ENCODE data around the gene SOWAHB. TPM values are rescaled to one million over a fixed set of nuclear protein-coding genes. Genes with fewer than 3 reads are reported as not detected.

Gene SOWAHB
- total RNA-seq, 3 donors from 2014 or later (not counting 1 experiment from before 2014, with no cell fraction given): not detected

DNA sequence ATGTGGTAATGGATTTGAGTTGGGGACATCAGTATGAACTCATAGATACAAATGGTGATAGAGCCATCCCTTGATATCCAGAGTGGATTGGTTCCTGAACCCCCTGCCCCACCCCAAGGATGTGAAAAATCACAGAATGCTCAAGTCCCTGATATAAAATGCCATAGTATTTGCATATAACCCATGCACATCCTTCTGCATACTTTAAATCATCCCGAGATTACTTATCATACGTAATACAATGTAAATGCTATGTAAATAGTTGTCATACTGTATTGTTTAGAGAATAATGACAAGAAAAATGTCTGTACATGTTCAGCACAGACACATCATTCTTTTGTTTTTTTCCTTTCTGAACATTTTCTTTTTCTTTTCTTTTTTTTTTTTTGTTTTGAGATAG, 32.7 kb upstream of the SOWAHB start:
- H3K9me3 ChIP-seq (ENCODE audit: control insufficient read depth, insufficient read depth, low read length): no peaks in the 10 kb centered on the region
- intact Hi-C loops (cut with micrococcal nuclease): no loop called here
- ATAC-seq (no peak), DNase-seq (no peak)
- no CpG with 5 or more reads among the region's 2 CpGs for WGBS (ENCODE audit: insufficient coverage)
- H3K4me3 ChIP-seq (ENCODE audit: low read length): no peak overlapping the region
- no peaks in the 10 kb centered on the region for H3K36me3 Mint-ChIP-seq
- H3K4me3 Mint-ChIP-seq: no peak overlapping the region
- no peak overlapping the region for H3K27ac ChIP-seq (ENCODE audit: low read length)
- TF ChIP-seq, protein P1, sequence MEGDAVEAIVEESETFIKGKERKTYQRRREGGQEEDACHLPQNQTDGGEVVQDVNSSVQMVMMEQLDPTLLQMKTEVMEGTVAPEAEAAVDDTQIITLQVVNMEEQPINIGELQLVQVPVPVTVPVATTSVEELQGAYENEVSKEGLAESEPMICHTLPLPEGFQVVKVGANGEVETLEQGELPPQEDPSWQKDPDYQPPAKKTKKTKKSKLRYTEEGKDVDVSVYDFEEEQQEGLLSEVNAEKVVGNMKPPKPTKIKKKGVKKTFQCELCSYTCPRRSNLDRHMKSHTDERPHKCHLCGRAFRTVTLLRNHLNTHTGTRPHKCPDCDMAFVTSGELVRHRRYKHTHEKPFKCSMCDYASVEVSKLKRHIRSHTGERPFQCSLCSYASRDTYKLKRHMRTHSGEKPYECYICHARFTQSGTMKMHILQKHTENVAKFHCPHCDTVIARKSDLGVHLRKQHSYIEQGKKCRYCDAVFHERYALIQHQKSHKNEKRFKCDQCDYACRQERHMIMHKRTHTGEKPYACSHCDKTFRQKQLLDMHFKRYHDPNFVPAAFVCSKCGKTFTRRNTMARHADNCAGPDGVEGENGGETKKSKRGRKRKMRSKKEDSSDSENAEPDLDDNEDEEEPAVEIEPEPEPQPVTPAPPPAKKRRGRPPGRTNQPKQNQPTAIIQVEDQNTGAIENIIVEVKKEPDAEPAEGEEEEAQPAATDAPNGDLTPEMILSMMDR (IDR thresholded peaks at IDR 0.05): no peak
- H3K27me3 Mint-ChIP-seq (ENCODE audit: low read depth in 2 of 2): peaks cover 3 to 17% of the 10 kb centered on the region in 2 donors
- no peaks in the 10 kb centered on the region for H3K36me3 ChIP-seq (ENCODE audit: control insufficient read depth, insufficient read depth, low read length)
- H3K27ac Mint-ChIP-seq: no peak overlapping the region
- no peaks in the 10 kb centered on the region for H3K27me3 ChIP-seq (ENCODE audit: control insufficient read depth, insufficient read depth, low read length)
- H3K4me1 Mint-ChIP-seq: no peaks in the 10 kb centered on the region
- H3K9me3 Mint-ChIP-seq: no peaks in the 10 kb centered on the region
- no peaks in the 10 kb centered on the region for H3K4me1 ChIP-seq (ENCODE audit: control insufficient read depth, insufficient read depth, low read length)

DNA sequence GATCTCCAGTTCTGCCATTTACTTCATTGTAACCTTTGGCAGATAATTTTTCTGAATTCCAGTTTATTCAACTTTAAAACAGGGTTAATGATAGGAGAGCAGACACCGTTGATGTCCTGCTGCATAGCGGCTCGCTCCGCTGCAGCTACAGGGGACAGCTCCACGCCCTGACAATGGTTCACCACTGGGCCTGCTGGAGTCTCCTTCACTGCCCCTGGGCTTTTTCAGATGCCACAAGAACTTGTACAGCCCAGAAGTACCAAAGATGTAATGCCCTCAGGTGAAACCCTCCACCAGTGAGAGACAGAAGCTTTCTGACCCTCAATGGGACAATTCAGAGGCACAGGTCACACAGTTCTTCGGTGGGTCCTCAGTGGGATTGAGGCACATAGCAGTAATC, 28.9 kb upstream of the SOWAHB start:
- DNase-seq: no peak
- no peaks in the 10 kb centered on the region for H3K9me3 Mint-ChIP-seq

DNA sequence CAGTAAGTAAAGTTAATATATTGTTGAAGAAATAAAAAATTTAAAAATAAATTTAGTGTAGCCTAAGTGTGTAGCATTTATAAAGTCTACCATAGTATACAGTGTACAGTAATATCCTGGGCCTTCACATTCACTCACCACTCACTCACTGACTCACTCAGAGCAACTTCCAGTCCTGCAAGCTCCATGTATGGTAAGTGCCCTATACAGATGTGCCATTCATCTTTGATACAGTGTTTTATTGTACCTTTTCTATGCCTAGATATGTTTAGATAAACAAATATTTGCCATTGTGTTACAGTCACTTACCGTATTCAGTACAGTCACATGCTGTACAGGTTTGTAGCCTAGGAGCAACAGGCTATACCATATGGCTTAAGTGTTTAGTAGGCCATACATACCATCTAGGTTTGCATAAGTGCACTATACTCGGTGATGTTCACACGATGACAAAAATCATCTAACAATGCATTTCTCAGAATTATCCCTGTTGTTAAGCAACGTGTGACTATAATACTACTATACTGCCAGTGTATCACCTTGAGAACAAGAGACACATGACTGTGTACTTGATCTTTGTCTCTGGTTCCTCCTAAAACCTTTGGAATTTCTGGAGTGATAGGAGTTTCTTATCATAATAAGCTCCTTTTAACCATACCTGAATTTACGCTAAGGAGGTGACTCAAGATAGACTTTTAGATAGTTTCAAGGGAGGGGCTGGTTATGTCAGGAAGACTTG, 25.8 kb upstream of the SOWAHB start:
- TF ChIP-seq, protein P1 (IDR thresholded peaks at IDR 0.05): no peak
- Histone ChIP-seq H3K27ac (ENCODE audit: low read length) (no peak overlapping the region), H3K36me3 (ENCODE audit: control insufficient read depth, insufficient read depth, low read length) (no peaks in the 10 kb centered on the region), H3K4me1 (ENCODE audit: control insufficient read depth, insufficient read depth, low read length) (no peaks in the 10 kb centered on the region), H3K27me3 (ENCODE audit: control insufficient read depth, insufficient read depth, low read length) (no peaks in the 10 kb centered on the region), H3K9me3 (ENCODE audit: control insufficient read depth, insufficient read depth, low read length) (no peaks in the 10 kb centered on the region), H3K4me3 (ENCODE audit: low read length) (no peak overlapping the region)
- Mint-ChIP-seq H3K27ac (no peak overlapping the region), H3K36me3 (no peaks in the 10 kb centered on the region), H3K4me3 (no peak overlapping the region), H3K9me3 (no peaks in the 10 kb centered on the region), H3K4me1 (no peaks in the 10 kb centered on the region), H3K27me3 (ENCODE audit: low read depth in 2 of 2) (no peaks in the 10 kb centered on the region)
- 75% methylated on average over 4 of the region's 5 CpGs for WGBS (ENCODE audit: insufficient coverage)
- no peak for DNase-seq
- intact Hi-C loops (cut with micrococcal nuclease): no loop called here
- ATAC-seq: no peak

More for the DNA sequence above, 28.9 kb upstream of the SOWAHB start:
- Mint-ChIP-seq H3K27me3 (ENCODE audit: low read depth in 2 of 2) (peaks cover 3 to 17% of the 10 kb centered on the region in 2 donors), H3K27ac (no peak overlapping the region), H3K4me1 (no peaks in the 10 kb centered on the region), H3K36me3 (no peaks in the 10 kb centered on the region), H3K4me3 (no peak overlapping the region)
- intact Hi-C loops (cut with micrococcal nuclease): no loop called here
- no peak for ATAC-seq
- H3K27ac ChIP-seq (ENCODE audit: low read length): no peak overlapping the region
- no peaks in the 10 kb centered on the region for H3K36me3 ChIP-seq (ENCODE audit: control insufficient read depth, insufficient read depth, low read length)
- no peak overlapping the region for H3K4me3 ChIP-seq (ENCODE audit: low read length)
- no peaks in the 10 kb centered on the region for H3K9me3 ChIP-seq (ENCODE audit: control insufficient read depth, insufficient read depth, low read length)
- no peaks in the 10 kb centered on the region for H3K27me3 ChIP-seq (ENCODE audit: control insufficient read depth, insufficient read depth, low read length)
- TF ChIP-seq, protein P1 (IDR thresholded peaks at IDR 0.05): no peak
- WGBS (ENCODE audit: insufficient coverage): 93% methylated on average over 6 of the region's 6 CpGs
- H3K4me1 ChIP-seq (ENCODE audit: control insufficient read depth, insufficient read depth, low read length): no peaks in the 10 kb centered on the region

DNA sequence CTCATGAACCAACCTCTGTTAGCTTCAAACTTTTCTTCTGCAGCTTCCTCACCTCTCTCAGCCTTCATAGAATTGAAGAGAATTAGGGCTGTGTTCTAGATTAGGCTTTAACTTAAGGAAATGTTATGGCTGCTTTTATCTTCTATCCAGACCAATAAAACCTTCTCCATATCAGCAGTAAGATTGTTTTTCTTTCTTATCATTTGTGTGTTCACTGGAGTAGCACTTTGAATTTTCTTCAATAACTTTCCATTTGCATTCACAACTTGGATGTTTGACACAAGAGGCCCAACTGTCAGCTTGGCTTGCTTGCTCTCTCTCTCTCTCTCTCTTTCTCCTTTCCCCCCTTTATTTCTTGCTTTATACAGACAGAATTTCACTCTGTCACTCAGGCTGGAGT, 22.8 kb upstream of the SOWAHB start:
- no peak overlapping the region for H3K27ac Mint-ChIP-seq
- H3K4me3 ChIP-seq (ENCODE audit: low read length): no peak overlapping the region
- intact Hi-C loops (cut with micrococcal nuclease): no loop called here
- DNase-seq (no peak), ATAC-seq (no peak)
- H3K27me3 Mint-ChIP-seq (ENCODE audit: low read depth in 2 of 2): no peaks in the 10 kb centered on the region
- no peaks in the 10 kb centered on the region for H3K9me3 Mint-ChIP-seq
- no peak overlapping the region for H3K27ac ChIP-seq (ENCODE audit: low read length)
- H3K9me3 ChIP-seq (ENCODE audit: control insufficient read depth, insufficient read depth, low read length): no peaks in the 10 kb centered on the region
- H3K4me3 Mint-ChIP-seq: no peak overlapping the region
- no peaks in the 10 kb centered on the region for H3K27me3 ChIP-seq (ENCODE audit: control insufficient read depth, insufficient read depth, low read length)
- no peaks in the 10 kb centered on the region for H3K4me1 Mint-ChIP-seq
- no peaks in the 10 kb centered on the region for H3K36me3 ChIP-seq (ENCODE audit: control insufficient read depth, insufficient read depth, low read length)
- TF ChIP-seq, protein P1 (IDR thresholded peaks at IDR 0.05): no peak
- no peaks in the 10 kb centered on the region for H3K36me3 Mint-ChIP-seq
- H3K4me1 ChIP-seq (ENCODE audit: control insufficient read depth, insufficient read depth, low read length): no peaks in the 10 kb centered on the region

Measured in natural killer cell (primary cell).